IPS DF 19.7 (cell line): ENCODE measurements around the gene PPIL4.

Experiments
- DNase-seq: peaks from one replicate; pipeline ENCODE4 v3.0.0-alpha.2; 2013; ENCODE audit warnings: low read depth, low spot score

The PPIL4 gene

DNA sequence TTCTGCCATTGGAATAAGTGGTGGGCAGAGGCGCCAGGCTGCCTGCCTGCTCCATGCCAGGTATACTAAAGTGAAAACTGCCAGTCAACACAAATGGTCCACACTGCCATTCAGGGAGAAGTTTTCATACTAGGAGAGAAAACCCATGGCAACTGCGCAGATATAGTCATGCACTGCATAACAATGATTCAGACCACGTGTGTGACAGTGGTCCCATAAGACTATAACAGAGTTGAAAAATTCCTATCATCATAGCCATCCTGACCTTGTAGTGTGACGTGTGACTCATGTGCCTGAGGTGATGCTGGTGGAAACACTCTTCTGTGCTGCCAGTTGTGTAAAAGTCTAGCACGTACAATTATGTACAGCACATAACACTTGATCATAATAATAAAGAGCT is 86.1 kb downstream of the PPIL4 start:
- DNase-seq: no peak

DNA sequence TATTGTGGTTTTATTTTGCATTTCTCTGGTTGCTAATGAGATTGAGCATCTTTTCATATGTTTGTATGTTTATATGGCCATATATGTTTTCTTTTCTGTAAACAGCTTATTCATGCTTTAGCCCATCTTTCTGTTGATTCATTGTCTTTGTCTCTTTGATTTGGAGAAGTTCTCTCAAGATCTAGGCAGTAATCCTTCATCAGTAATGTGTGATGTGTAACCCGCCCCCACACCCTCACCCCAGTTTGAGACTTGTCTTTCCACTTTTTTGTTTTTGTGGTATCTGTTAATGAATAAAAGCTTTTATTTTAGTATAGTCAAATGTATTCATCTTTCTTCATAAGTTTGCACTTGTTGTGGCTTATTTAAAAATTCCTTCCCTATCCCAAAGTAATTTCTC is 87.0 kb downstream of the PPIL4 start:
- no peak for DNase-seq

DNA sequence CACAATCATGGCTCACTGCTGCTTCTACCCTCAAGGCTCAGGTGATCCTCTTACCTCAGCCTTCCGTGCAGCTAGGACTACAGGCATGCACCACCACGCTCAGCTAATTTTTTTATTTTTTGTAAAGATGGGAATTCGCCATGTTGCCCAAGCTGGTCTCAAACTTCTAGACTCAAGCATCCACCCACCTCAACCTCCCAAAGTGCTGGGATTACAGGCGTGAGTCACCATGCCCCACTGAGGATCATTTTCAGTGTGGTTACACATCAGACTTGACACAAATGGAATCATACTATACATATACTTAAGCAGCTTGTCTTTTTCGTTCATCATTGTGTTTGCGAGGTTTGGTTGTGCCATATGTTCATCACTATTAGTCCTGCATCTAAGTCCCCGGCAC is 87.6 kb downstream of the PPIL4 start:
- no peak for DNase-seq

DNA sequence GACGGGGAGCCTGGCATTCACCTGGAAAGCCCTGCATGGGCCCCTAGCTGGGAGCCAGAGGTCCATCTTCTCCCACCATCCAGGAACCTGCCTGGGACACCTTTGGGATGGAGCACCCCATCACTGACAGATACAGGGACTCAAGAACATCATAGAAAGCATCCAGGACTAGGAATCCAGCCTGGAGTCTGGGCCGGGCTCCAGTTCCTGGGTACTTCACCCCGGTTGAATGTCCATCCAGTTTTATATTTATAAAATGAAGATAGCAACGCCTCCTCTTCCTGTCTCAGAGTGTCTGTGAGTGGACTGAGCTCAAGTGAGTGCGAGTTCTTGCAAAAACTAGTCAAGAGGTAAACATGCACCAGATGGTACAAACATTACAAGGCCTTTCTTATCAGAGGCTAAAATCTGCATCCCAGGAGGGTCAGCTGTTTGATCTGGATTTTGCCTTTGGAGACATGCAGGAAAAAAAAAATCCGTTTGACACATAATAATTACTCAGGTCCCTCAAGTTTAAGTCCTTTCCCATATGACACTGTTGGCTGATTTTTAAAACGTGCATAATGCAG is 88.4 kb downstream of the PPIL4 start:
- DNase-seq: no peak

DNA sequence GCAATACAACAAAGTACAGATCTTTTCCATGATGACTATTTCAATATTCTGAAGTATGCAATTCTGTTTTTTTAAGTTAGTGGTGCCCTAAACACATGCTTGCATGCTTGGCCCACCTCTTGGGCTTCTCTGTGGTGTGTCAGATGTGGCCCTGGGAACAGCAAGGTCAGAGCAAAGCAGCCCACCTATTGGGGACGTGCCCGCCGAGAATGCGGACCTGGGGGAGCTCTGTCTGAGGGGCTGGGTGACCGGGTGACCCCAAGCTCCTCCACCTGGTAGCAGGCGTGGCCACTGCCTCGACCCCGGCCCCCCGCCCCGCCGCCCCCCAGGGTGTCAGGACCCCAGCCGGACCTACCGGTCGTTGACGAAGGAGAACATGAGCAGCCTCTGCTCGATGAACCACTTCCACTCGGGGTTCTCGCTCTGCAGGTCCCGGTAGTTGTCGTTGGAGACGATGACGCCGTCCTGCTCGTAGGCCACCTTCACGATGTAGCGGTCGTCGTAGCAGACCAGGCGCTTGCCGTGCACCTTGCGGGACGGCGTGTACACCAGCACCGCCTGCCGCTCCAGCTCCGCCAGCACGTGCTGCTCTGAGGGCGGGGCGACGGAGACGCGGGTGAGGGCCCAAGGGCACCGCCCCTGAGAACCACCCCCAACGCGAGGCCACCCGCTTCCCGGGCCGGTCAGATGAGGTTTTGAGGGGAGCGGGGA is 89.4 kb downstream of the PPIL4 start:
- no peak for DNase-seq

DNA sequence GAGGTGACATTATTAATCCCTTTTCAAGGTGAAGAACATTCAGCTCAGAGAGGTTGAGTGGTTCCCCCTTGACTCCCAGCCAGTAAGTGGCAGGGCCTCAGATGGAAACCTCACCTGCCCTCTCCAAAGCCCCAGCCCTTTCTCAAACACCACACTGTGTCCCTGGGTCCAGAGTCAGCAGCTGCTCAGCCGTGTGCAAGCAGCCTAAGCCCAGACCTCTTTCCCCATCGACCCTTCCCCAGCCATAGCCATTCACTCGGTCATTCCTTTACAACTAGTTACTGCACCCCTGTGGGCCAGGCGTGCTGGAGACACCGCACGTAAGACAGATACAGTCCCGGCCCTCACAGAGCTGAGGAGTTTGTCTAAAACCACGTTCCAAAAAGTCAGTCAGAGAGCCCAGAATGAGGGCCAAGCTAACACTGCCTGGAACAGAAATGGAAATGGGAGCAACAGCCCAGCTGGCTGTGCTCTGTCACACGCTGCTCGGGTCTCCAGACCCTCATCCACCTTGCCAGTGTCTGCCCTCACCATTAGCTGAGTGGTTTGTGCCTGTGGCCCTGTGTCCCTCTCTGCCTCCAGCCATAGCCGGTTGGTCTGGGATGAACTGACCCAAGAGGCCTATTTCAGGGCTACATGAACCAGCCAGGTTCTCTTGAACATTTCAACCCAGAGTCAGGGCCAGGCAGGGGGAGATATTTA is 90.7 kb downstream of the PPIL4 start:
- no peak for DNase-seq
